Cardiac muscle cell (in vitro differentiated cells and primary cell): ENCODE results near the gene BID. TPM values are rescaled to one million over a fixed set of nuclear protein-coding genes. Genes with fewer than 3 reads are reported as not detected.

ENCODE experiments used
- DNase-seq, 2 donors: peaks; one replicate each; pipeline versions ENCODE4 v3.0.0 to v3.0.0-alpha.2; 2010 to 2017; ENCODE audit warnings: low read depth in 1 of 2, low spot score in 1 of 2
- H3K27ac ChIP-seq: fragments of 200-600 bp; sonication (generic); 2 replicates; pipeline ENCODE4 v1.5.1; 2016
- H3K27me3 ChIP-seq: fragments of 200-600 bp; sonication (generic); 2 replicates; pipeline ENCODE4 v1.6.0; 2016; ENCODE audit warnings: control low read depth
- H3K36me3 ChIP-seq: fragments of 200-600 bp; sonication (generic); 2 replicates; pipeline ENCODE4 v1.5.1; 2016; ENCODE audit warnings: control low read depth
- H3K4me1 ChIP-seq: fragments of 200-600 bp; sonication (generic); 2 replicates; pipeline ENCODE4 v1.8.1; 2017; ENCODE audit warnings: low read depth, mild to moderate bottlenecking, mixed run types
- H3K4me3 ChIP-seq: fragments of 200-600 bp; sonication (generic); 2 replicates; pipeline ENCODE4 v1.5.1; 2016; ENCODE audit warnings: mild to moderate bottlenecking
- H3K9me3 ChIP-seq: fragments of 200-600 bp; sonication (generic); 2 replicates; pipeline ENCODE4 v1.5.1; 2017; ENCODE audit warnings: low read depth, mild to moderate bottlenecking, control low read depth
- CTCF ChIP-seq: IDR thresholded peaks from 2 replicates; pipeline ENCODE4 v1.5.1; 2012; ENCODE audit warnings: low read depth, mild to moderate bottlenecking, low read length
- polyA plus RNA-seq: library from polyadenylated mRNA; unstranded; fragments of >200 nt; fragmentation: Nextera tagmentation; extraction: Ambion mirVana; gene quantifications from 2 replicates; pipeline ENCODE4 v1.2.1, GENCODE V29; 2016
- total RNA-seq: library from RNA; depleted of rRNA; stranded (reverse); fragments of >200 nt; gene quantifications from 2 replicates; pipeline ENCODE4 v1.2.3, GENCODE V29; 2016

The BID gene
- total and polyA plus RNA-seq, 2 experiments from 2014 or later: 30.8 to 57.7 TPM

GRCh38 chr22:17773606-17774205 is 563 bp downstream of the BID start:
- Histone ChIP-seq H3K27ac (no peak overlapping the region), H3K4me3 (peak overlapping the region; percentile 74), H3K4me1 (peaks cover 5% of the 10 kb centered on the region), H3K36me3 (no peaks in the 10 kb centered on the region), H3K9me3 (no peaks in the 10 kb centered on the region), H3K27me3 (no peaks in the 10 kb centered on the region)
- TF ChIP-seq CTCF: no peak
- DNase-seq: peak; percentile 29 to 72

- Histone ChIP-seq H3K27ac (no peak overlapping the region), H3K36me3 (no peaks in the 10 kb centered on the region), H3K4me1 (peaks cover 5% of the 10 kb centered on the region), H3K27me3 (no peaks in the 10 kb centered on the region), H3K4me3 (peak overlapping the region; percentile 74), H3K9me3 (no peaks in the 10 kb centered on the region)
- peak in 1 of 2 donors; percentile 37 for DNase-seq
- TF ChIP-seq CTCF: no peak
Observed at GRCh38 chr22:17772958-17773605, 1.2 kb downstream of the BID start.

- Histone ChIP-seq H3K27me3 (no peaks in the 10 kb centered on the region), H3K27ac (no peak overlapping the region), H3K4me3 (no peak overlapping the region), H3K4me1 (peaks cover 5% of the 10 kb centered on the region), H3K36me3 (no peaks in the 10 kb centered on the region), H3K9me3 (no peaks in the 10 kb centered on the region)
- no peak for TF ChIP-seq CTCF
- DNase-seq: no peak
Observed at GRCh38 chr22:17772249-17772957, 1.9 kb downstream of the BID start.

GRCh38 chr22:17770180-17771077 is 3.8 kb downstream of the BID start:
- Histone ChIP-seq H3K27ac (no peak overlapping the region), H3K4me1 (peaks cover 5% of the 10 kb centered on the region), H3K36me3 (no peaks in the 10 kb centered on the region), H3K9me3 (no peaks in the 10 kb centered on the region), H3K27me3 (no peaks in the 10 kb centered on the region), H3K4me3 (no peak overlapping the region)
- no peak for TF ChIP-seq CTCF
- DNase-seq: no peak

GRCh38 chr22:17769716-17770082 is 4.6 kb downstream of the BID start:
- TF ChIP-seq CTCF: no peak
- DNase-seq: no peak
- Histone ChIP-seq H3K27me3 (no peaks in the 10 kb centered on the region), H3K4me1 (peaks cover 5% of the 10 kb centered on the region), H3K4me3 (no peak overlapping the region), H3K36me3 (no peaks in the 10 kb centered on the region), H3K27ac (no peak overlapping the region), H3K9me3 (no peaks in the 10 kb centered on the region)
